Amygdala (tissue), 56 donors: ENCODE measurements around the gene FAM32A.
A peak's percentile ranks its signal among the peaks of the same experiment; 100 is the strongest.
"Not testable (repeated sequence)": the region's sequence is repeated elsewhere in the genome, so short reads cannot be mapped to it uniquely, and the experiment has no call there.

Experiments
- DNase-seq, 56 donors: peaks; one replicate each; lab custom pipeline; 2025; lab: John Stamatoyannopoulos, UW

The FAM32A gene

DNA sequence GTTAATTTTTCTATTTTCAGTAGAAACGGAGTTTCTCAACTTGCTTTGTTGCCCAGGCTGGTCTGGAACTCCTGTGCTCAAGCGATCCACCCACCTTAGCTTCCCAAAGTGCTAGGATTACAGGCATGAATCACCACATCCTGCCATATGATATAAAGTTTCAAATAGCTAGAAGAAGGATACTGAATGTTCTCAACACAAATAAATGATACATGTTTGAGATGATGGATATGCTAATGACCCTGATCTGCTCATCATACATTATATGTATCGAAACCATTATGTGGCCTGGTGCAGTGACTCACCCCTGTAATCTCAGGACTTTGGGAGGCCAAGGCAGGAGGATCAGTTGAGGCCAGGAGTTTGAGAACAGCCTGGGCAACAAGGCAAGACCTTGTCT lies 23.4 kb upstream of the FAM32A start:
- peak in 2 of 56 donors; percentile 0 to 10 for DNase-seq

DNA sequence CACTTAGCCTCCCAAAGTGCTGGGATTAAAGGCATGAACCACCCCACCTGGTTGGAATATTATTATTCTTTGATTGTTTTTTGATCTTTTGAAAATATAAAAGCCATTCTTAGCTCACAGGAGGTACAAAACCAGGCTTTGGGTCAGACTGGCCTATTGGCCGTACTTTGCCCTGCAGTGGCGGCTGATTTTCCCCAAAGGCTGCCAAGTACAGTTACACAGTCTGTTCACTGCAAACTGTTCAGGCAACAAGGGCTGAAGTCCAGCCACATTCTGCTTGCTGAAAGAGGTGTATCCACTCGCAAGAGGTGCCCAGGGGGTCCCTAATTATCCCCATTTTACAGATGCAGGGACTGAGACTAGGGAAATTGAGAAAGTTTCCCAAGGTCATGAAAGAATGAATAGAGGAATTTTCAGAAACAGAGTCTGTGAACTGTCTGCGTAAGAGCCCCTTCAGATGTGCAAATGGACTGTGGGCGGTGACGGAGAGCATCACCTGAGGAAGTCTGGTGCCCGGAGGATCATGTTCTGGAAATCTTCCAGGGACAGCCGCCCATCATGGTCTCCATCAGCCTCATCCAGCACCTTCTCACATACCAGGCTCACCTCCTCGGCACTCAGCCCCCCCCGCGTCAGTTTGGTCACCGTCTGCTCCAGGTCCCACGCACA lies 20.9 kb upstream of the FAM32A start:
- DNase-seq: no peak

DNA sequence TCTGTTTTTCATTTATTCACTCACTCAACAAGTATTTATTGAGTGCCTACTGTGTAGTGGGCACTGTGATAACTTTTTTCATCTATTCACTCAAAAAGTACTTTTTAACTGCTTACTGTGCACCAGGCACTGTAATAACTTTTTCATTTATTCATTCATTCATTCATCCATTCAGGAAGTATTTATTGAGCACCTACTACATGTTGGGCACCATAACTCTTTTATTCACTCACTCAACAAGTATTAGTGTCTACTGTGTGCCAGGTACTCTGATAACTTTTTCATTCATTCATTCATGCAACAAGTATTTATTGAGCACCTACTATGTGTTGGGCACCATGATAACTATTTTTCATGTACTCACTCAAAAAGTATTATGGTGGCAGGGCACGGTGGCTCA lies 18.8 kb upstream of the FAM32A start:
- DNase-seq: no peak

DNA sequence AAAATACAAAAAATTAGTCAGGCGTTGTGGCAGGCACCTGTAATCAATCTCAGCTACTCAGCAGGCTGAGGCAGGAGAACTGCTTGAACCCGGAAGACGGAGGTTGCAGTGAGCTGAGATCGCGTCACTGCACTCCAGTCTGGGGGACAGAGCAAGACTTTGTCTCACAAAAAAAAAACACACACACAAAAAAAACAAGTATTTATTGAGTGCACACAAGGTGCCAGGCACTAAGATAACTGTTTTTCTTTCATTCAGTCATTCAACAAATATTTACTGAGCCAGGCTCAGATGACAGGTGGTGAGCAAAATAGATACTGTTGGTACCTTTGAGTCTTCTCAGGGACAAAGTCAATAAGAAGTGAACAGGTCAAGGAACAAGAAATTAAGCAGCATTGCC lies 18.2 kb upstream of the FAM32A start:
- no peak for DNase-seq

DNA sequence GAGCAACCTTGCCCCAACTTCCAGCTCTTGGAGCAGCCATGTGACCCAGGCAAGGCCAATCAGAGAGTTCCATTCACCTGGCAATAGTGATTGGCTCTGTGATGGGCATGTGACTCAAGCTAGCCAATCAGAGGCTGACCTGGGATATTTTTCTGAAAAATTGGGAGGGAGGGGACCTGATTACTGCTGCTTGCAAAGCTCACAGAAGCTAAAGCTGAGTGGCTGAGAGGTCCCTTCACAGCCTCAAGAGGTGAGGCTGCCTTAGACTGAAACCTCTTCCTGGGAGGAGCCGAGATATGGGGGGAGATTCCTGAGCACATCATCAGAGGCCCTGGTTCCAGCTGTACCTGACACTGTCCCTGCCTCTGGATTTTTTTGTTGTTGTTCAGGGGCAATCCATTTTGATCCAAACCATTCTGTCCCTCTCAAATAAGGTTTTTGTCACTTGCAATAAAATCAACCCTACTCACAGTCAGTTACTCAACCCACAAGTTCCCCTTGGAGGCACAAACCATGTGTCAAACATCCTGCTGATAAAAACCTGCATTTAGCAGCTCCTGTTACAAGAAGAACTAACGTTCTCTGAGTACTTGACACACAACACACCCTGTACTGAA lies 16.6 kb upstream of the FAM32A start:
- no peak for DNase-seq

DNA sequence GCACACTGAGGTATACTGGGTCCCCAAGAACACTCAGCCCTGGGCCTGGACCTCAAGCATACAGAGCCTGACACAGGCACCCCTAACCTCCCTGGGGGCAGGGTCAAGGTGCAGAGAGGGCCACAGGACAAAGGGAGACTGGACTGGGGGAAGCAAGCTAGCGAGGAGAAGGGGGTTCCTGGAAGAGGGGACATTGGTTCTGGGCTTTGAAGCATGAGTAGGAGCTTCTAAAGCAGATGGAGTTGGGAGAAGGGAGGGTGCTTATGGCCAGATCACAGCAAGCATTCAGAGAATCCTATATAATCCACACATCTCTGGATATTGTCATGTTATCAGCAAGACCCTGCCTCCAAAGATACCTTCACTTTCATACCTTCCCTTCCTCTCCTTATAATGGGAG lies 15.1 kb upstream of the FAM32A start:
- no peak for DNase-seq

DNA sequence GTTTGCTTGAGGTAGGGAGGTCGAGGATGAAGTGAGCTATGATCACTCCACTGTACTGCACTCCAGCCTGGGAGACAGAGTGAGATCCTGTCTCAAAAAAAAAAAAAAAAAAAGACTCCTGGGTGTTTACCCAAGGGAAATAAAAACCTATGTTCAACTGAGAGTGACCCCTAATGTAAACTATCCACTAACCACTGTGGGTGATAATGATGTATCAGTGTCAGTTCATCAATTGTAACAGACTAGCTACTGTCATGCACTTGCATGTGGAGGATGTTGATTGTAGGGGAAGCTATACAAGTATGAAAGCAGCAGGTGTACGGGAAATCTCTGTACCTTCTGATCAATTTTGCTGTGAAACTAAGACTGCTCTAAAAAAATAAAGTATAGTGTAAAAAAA lies 9.3 kb upstream of the FAM32A start:
- no peak for DNase-seq

DNA sequence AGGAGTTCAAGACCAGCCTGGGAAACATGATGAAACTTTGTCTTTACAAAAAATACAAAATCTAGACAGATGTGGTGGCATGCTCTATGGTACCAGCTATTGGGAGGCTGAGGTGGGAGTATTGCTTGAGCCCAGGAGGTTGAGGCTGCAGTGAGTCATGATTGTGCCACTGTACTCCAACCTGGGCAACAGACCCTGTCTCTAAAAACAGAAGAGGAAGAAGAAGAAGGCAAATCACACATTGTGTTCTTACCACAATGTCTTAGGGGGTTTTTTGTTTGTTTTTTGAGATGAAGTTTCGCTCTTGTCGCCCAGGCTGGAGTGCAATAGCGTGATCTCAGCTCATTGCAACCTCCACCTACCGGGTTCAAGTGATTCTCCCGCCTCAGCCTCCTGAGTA lies 6.3 kb upstream of the FAM32A start:
- not testable (repeated sequence) for DNase-seq

DNA sequence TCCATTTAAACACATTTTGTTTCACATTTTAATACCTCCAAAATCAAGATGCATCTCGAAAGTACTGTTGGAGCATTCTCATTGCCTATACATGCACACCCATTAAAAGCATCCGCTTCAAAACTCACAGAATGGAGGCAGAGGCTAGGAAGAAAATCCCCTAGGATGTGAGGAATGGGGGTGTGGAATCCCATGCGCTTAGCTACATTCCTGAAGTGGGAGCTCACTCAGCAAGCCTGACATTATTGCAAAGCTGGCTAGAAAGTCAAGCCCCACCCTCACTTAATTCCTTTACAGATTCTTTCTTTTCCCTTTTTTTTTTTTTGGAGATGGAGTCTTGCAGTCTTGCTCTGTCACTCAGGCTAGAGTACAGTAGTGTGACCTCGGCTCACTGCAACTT lies 4.6 kb upstream of the FAM32A start:
- DNase-seq: no peak

DNA sequence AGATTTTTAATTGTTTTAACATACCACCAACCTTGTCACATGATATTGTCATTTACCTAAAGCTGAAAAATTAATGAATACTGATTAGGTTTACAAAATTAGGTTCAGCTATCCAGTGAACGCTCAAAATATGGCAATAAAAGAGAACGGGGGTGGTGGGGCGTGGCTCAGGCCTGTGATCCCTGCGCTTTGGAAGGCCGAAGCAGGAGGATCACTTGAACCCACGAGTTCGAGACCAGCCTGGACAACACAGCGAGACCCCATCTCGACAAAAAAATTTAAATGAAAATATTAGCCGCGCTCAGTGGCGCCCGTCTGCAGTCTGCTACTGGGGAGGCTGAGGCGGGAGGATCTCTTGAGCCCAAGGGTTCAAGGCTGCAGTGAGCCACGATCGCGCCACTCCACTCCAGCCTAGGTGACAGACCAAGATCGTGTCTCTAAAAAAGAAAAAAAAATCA lies 516 bp upstream of the FAM32A start:
- DNase-seq: peak in 1 of 56 donors; percentile 11

DNA sequence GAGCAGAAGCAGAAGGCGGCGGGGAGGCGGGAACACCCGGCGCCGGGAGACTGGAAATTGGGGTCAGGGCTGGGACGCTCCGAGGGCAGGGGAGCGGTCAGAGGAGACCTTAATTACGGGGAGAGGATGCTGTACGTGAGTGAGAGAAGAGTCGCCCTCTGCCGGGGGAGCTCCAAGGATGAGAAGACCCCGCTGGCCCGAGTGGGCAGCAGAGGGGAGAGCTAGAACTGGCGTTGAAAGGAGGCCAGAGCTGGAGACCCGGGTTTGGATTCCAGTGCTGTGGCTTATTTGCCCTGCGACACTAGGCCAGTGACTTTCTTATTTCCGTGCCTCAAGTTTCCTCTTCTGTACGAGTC lies 536 bp downstream of the FAM32A start:
- peak in 17 of 56 donors; percentile 13 to 54 (median 21) for DNase-seq

DNA sequence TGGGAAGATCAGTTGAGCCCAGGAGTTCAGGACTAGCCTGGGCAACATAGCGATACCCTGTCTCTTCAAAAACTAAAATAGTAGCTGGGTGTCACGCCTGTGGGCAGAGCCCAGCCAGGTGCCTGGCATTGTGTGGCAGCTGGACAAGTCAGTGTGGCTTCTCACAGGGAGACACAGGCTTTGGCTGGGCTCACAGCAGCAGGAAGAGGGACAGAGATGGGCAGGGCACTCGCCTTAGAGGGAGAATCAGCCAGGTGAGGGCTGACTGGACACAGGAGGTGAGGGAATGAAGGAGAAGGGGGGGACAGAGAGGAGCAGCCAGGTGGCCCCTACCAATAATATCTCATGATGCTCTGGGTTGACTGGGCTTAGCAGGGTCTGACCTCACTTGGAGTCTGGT lies 3.3 kb downstream of the FAM32A start:
- DNase-seq: no peak

DNA sequence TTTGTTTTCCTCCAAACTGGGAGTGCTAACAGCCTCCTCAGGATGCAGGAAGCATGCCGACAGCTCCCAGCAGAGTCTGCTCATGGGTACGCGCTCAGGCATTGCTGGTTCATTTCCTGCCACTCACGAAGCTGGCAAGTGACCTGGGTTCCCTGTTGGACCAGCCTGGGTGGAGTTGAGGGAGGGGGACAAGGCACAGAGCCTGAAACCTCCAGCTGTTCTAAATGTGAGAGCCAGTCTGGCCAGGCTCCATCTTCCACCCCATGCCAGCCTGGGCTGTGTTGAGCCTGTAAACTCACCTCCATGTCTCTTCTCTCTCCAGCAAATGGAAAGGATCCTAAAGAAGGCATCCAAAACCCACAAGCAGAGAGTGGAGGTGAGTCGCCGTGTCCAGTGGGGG lies 5.0 kb downstream of the FAM32A start:
- no peak for DNase-seq

DNA sequence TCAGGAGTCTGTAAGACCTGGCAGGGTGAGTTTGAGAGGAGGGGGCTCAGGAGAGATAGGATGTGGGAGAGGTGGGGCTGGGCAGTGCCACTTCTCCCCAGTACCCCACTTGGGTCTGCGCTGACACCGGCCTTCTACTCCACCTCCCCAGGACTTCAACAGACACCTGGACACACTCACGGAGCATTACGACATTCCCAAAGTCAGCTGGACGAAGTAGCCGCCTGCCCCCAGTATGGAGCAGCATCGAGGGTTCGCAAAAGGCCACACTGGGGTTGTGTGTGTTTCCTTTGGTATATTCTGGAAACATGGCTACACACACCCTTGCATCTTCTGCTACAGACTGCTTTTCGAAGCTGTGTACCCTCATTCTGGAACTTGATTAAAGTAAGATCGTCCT lies 5.5 kb downstream of the FAM32A start:
- DNase-seq: no peak

DNA sequence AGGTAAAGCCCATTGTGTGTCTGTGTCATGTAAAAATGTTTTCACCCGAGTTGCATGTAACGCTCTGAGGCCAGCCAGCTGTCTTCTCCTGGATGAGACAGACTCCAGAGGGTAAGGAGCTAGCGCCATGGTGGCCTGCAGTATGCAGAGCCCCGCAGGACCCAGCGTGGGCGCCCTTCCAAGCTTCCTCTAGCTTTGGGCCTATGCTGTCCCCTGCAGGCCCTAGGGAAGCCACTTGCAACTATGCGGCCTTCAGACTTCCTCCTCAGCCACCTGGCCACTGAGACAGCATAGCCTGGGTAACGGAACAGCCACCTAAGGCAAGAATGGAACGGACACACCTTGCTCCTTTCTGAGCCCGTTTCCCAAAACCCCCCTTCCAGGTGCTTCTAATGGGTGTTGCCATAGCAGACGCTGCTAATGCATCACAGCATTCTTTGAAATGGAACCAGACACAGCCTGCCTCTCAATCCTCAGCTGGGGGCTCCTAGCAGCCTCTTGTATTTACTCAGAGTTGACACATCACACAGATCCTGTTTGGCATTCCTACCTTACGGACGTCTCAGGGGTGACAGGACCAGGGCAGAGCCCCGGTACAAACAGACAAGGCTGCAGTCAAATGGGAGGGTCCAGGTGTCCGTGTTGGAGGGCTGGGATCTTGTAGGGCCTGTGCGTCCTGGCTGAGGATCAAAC lies 6.2 kb downstream of the FAM32A start:
- no peak for DNase-seq

DNA sequence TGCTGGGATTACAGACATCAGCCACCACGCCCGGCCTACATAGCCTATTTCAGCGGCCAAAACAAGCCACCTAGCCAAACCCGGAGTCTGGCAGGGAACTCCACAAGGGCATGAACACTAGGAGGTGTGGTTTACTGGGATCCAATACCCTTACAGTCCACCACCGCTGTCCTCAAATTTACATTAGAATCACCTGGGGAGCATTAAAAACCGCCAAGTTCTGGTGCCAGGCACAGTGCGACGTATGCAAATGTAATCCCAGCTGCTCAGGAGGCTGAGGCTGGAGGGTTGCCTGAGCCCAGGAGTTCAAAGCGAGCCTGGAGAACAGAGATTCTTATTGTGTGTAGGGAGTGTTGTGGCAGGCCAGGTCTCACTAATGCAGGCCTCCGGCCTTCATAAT lies 8.3 kb downstream of the FAM32A start:
- DNase-seq: no peak

DNA sequence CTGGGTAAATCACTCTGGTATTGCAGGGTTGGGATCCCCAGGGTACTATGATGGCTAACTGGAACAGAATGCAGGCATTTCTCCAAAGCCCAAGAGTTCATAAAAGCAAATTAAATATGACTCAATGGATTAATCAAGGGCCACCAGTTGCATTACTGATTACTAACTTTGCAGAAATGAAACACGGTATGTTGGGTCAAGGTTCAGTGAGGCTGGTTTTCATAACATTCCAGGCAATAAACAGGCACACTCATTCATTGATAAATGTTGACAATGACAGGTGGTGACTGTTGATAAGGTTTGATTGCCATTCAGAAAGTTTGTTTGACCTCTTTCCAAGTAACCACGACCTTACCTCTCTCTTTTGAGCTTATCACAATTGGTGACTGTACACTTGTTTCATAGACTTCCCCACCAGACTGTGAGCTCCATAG lies 12.0 kb downstream of the FAM32A start:
- no peak for DNase-seq

DNA sequence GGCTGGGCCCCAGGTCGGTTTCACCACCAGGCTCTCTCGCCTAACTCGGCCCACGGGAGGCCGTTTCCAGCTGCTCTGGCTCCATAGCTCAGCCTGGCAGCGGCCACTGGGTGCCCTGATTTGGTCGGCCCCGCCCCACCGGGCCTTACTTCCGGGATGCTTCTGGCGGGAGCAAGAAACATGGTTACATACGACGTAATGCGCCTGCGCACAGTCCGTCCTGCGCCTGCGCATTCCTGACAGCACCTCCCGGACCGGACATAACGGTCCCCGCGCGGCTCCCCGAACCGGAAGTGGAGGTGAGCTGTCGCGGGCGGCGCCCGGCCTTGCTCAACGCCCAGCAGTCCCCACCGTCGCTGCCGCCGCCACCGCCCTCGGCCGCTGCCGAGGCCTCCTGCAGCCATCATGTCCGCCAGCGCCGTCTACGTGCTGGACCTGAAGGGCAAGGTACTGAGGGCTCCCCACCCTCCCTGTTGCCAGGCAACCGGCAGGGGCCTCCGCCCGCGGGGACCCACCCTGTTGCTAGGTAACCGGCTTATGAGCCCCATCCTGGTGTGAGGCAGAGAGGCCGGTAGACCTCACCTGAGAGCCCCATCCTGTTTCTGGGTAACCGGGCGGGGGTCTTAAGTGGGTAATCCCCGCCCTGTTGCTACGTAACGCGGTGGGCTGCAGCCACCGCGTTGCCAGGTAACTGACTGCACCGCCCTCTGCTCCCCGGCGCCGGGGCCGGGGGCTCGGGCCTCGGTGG lies 12.6 kb downstream of the FAM32A start, which contains the start of gene AP1M1:
AP1M1 (plus strand) TSS at position 290 of the 748 bp plus-strand sequence; CDS start at position 406, 116 bp downstream.
- DNase-seq: peak; percentile 69 to 99 (median 94)

DNA sequence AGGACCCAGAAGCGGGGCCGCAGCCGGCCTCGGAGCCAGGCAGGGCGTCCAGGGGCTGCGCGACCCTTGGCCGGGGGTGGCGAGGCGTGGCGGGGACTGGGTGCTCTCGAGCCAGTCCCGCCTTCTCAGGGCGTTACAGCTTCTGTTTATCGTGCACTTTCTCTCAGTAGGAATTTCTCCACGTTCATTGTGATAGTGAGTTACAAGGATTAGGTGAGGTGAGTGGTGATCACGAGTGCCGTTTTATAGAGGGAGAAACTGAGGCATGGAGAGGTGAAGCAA lies 13.1 kb downstream of the FAM32A start:
- DNase-seq: no peak

DNA sequence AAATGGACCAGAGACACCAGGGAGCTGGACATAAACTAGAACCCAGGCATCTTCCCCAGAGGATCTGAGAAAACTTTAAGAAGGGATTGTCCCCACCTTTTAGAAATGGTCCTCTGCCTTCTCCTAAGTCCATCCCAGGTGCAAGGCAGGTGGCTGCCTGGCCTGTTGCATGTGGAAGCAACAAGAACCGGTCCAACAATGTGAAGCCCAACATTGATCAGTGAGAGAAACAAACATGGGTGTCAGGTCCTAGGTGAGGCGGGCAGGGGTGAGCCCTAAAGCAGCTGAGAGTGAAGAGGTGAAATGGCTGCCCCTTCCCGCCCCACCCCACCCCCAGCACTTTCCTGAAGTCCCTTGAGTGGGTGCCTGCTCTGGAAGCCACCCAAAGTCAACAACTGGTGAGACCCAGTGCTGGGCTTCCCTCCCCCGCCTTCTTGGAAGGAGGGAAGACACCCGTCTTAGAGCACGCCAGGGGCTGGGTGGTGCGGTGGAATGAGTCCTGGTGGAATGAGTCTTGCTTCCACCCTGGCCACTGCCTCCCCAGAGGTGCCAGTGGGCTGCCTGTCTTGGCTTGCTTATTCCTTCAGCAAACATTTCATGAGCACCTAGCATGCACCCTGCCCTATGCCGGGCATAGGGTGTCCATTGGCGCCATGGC lies 14.2 kb downstream of the FAM32A start:
- no peak for DNase-seq
